SK-MEL-5 (cell line): Measurements from ENCODE around the gene SPP1. TPM values are rescaled to one million over a fixed set of nuclear protein-coding genes. Genes with fewer than 3 reads are reported as not detected.
A peak's percentile ranks its signal among the peaks of the same experiment; 100 is the strongest.
"Not testable (repeated sequence)": the region's sequence is repeated elsewhere in the genome, so short reads cannot be mapped to it uniquely, and the experiment has no call there.

Source experiments
- DNase-seq: peaks from one replicate; pipeline ENCODE4 v3.0.0-alpha.2; 2016; ENCODE audit warnings: low read depth, low spot score
- in situ Hi-C: cut with HindIII; loops from 2 replicates; pipeline ENCODE4 v1.10.0; 2016; ENCODE audit warnings: low sequenced_read_pairs, high pct_unique_total_duplicates, low pct_unique_long_range_greater_than_20kb
- total RNA-seq: library from RNA; depleted of rRNA; stranded (reverse); fragments of >200 nt; shearing (Covaris generic); gene quantifications from 2 replicates; pipeline ENCODE4 v1.2.3, GENCODE V29; 2014

SPP1 gene
- total RNA-seq, 1 experiment from 2014 or later: 1,422 TPM

DNA sequence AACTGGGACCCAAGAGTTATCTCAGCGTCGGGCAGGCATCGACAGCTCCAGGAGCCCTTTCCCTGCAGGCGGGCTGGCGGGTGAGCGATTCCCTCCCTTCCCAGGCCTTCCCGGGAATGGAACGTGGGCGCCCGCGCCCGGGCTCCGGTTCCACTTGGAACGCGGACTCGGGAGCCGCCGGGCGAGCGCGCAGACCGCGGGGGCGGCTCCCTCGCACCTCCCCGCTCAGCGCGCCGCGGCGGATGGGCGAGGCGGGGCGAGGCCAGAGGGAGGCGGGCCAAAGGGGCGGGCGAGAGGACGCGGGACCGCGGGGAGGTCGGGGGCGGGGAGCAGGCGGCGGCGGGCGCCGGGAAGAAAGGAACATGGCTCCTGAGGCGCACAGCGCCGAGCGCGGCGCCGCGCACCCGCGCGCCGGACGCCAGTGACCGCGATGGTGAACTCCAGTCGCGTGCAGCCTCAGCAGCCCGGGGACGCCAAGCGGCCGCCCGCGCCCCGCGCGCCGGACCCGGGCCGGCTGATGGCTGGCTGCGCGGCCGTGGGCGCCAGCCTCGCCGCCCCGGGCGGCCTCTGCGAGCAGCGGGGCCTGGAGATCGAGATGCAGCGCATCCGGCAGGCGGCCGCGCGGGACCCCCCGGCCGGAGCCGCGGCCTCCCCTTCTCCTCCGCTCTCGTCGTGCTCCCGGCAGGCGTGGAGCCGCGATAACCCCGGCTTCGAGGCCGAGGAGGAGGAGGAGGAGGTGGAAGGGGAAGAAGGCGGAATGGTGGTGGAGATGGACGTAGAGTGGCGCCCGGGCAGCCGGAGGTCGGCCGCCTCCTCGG, 32.0 kb downstream of the SPP1 start, which contains the start of gene PKD2:
Gene PKD2 (plus strand): TSS at position 332 of the 818 bp plus-strand sequence. CDS start 99 bp downstream, at position 431.
- in situ Hi-C loops: no loop called here
- peak; percentile 67 for DNase-seq

DNA sequence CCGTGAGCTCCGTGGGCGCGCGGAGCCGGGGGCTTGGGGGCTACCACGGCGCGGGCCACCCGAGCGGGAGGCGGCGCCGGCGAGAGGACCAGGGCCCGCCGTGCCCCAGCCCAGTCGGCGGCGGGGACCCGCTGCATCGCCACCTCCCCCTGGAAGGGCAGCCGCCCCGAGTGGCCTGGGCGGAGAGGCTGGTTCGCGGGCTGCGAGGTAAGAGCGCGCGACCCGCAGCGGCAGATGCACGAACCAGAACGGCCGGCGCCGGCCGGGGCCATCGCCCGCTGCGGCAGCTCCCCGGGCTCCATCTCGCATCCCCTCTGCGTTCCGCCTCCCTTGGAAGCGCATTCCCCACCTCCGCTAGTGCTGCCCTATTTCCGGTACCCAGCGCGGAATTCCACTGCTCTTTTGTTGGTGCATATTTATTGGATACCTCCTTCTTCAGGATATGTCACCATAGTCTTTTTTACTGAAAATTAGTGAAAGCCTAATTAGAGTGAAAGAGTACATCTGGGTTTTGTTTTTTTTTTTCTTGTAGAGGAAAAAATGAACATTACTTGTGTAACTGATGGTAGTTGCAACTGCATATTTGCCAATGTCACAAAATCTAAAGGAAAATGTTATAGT, 32.7 kb downstream of the SPP1 start:
- DNase-seq: peak; percentile 33
- in situ Hi-C loops: no loop called here

DNA sequence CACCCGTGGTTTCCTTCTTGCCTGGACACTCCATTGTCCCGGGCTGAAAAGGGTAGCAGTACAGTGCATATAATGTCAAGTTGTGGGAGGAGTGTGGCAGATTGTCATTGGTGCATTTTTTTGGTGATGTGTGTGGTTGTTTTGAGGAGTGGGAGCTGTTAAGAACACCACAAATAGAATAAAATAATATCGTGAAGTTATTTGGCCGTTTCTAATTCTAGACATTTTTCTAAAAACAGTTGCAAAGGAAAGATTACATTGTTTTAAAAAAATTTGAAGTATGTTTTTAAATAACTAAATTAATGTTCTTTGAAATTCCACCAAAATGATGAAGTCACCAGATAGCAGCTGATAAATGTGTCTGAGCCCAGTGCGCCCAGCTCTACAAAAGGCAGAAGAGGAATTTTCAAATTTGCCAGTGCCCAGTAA, 33.2 kb downstream of the SPP1 start:
- peak; percentile 28 for DNase-seq
- in situ Hi-C loops: no loop called here

DNA sequence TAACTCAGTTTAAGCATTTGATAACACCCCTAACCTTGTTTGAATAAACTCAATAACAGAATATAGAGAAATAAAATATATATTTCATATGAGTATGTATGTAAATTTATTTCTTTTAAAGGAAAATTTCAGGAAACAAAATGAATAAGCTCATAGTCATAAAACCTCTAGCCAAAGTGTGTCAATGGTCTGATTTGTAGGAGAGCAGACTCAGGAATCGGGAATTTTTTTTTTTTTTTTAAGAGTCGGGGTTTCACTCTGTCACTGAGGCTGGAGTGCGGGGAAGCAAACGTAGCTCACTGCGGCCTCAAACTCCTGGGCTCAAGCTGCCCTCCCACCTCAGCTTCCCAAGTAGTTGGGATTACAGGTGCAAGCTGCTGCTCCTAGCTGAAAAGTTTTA, 34.4 kb downstream of the SPP1 start:
- DNase-seq: no peak
- in situ Hi-C loops: no loop called here

DNA sequence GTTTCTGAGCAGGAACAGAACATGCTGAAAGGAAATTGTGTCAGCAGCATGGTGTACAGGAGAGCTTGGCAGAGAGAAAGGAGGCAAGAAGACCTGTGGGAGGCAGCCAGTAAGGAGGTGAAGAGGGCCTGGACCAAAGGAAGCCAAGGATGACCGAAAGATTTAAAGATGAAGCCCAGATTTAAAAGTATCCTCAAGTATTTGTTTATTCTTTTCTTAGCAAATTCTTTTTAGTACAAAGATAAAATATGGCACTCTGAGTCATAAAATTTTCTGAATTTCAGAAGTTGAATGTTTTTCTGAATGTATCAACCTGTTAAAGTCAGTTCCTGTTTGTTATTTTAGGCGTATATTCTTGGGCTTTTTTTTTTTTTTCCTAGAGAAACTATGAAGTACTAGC, 35.5 kb downstream of the SPP1 start:
- no peak for DNase-seq
- in situ Hi-C loops: no loop called here

DNA sequence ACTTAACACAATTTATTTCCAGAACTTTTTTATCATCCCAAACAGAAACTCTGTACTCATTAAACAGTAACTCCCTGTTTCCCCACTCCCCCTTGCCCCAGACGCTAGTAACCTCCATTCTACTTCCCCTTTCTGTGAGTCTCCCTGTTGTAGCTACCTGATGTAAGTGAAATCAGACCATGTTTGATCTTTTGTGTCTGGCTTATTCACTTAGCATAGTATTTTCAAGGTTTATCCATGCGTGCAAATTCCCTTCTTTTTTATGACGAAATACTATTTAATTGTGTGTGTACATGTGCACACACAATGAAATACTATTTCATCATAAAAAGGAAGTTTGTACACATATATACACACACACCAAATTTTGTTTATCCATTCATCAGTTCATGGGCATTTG, 37.1 kb downstream of the SPP1 start:
- DNase-seq: no peak
- in situ Hi-C loops: no loop called here

DNA sequence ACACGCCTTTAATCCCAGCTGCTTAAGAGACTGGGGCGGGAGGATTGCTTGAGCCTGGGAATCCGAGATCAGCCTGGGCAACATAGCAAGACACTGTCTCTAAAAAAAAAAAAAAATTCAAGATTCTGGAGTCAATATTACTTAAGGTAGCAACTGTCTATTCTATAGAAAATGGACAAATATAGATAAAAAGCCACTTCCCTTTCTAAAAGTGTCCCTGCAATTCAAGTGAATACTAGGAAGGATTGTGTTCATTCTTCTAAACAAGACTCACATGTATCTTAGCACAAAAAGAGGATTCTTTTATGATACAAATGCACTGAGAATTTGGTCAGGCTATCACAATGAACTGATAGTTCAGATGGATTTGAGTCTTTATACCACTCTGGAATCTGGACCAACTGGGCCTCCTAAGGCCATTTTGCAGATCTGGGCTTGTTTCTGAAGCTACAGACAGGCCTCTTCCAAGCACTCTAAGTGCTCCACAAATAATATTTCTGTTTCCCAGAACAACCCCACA, 38.9 kb downstream of the SPP1 start:
- peak; percentile 55 for DNase-seq
- in situ Hi-C loops: no loop called here

DNA sequence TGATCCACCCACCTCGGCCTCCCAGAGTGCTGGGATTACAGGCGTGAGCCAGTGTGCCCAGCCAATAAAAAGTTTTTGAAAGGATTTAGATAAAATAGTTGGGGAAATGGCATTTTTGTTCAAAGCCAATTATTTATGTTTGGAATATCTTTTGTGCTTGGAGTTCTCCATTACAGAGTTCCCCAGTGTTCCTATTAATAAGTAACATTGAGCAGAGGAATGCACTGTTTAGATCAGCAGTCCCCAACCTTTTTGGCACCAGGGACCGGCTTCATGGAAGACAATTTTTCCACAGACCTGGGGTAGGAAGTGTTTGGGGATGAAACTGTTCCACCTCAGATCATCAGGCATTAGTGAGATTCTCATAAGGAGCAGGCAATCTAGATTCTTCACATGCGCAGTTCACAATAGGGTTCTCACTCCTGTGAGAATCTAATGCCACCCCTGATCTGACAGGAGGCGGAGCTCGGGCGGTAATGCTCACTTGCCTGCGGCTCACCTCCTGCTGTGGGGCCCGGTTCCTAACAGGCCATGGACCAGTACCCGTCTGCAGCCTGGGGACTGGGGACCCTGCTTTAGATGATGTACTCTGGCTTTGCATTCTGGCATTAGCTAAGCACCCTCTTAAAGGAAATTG, 40.3 kb downstream of the SPP1 start:
- no peak for DNase-seq
- in situ Hi-C loops: no loop called here

DNA sequence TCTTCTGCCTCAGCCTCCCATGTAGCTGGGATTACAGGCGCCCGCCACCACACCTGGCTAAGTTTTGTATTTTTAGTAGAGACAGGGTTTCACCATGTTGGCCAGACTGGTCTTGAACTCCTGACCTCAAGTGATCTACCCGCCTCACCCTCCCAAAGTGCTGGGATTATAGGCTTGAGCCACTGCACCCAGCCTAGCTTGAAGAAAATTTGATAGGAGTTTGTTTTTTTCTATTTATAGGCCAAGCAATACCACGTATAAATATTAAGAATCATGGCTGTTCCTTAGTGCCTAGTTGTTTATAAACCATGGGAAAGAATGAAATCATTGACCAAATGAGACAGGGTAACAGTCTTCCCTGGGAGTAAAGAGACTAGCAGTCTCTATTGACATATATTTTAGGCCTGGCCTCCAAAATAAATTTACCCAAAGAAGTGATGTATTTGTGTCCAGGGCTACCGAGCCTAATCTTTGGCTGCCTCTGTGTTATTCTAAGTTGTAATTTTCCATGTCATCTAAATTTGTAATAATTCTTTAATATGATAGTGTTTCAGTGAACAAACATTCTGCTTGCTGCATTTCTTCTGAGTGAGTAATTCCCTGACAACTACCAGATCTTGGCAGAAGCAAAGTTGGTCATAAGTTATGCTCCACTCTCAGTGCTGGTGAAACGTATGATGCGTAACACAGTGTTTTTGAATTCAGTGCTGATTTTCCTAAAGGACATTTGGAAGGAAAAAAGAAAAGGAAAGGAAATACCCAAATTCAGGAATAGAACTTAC, 42.2 kb downstream of the SPP1 start:
- in situ Hi-C loops: no loop called here
- DNase-seq: no peak

DNA sequence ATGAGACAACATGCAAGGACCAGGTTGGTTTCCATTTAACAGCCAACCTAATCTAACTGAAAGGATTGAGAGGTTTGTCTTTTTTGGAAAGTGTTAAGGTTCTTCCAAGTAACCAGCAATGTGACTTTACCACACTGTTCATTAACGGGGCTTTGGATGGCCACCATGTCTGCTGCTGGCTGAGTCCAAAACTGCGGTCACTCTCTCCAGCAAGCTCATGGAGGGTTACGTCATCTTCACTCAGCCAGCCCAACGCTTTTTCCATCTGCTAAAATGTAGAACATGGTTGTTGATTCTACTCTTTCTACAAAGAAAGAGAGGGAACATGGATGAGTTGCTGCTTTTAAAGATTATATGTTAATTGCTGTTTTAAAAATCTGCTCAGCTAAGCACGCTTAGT, 43.0 kb downstream of the SPP1 start:
- in situ Hi-C loops: no loop called here
- no peak for DNase-seq

DNA sequence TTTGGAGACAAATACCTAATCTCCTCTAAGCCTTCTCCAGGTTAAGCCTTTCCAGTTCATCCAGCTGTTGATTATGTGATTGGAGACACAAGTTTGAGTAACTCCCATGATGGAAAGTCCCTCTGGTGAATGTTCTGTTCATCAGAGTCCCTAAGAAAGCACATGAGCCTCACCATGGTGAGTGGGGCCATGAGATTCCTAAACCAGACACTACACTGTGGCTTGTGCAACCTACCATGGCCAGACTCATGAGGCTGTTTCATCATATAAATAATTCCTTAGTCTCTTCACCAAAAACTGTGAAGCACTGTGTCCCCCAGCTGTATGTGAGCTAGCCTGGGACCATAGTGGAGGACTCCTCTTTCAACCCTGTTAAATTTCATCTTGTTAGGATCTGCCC, 46.3 kb downstream of the SPP1 start:
- in situ Hi-C loops: no loop called here
- no peak for DNase-seq

DNA sequence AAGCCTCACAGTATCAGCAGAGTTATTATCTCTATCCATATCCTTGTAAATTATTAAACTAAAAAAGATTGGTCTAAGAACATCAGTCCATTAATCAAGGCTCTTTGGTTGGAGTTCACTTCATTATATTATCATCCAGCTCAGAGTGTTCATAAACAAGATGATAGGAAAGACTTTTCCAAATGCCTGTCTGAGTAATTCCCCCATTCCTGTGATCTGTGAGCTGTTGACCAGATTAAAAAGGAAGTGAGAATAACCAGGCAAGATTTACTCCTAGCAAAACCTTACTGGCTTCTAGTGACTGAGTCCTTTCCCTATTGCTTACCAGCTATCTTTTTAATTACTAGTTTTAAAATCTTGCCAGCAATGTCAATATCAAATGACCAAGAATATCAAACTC, 46.8 kb downstream of the SPP1 start:
- no peak for DNase-seq
- in situ Hi-C loops: no loop called here

DNA sequence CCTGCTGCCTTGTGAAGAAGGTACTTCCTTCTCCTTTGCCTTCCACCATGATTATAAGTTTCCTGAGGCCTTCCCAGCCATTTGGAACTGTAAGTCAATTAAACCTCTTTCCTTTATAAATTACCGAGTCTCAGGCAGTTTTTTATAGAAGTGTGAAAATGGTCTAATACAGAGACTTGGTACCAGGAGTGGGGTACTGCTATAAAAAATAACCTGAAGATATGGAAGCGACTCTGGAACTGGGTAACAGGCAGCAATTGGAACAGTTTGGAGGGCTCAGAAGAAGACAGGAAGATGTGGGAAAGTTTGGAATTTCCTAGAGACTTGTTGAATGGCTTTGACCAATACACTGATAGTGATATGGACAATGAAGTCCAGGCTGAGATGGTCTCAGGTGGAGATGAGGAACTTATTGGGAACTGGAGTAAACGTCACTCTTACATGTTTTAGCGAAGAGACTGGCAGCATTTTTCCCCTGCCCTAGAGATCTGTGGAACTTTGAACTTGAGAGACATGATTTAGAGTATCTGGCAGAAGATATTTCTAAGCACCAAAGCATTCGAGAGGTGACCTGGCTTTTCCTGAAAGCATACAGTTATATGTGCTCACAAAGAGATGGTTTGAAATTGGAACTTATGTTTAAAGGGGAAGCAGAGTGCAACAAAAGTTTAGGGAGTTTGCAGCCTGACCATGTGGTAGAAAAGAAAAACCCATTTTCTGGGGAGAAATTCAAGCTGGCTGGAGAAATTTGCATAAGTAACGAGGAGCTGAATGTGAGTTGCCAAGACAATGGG, 50.6 kb downstream of the SPP1 start:
- not testable (repeated sequence) for DNase-seq
- in situ Hi-C loops: loop anchor here (25.0 kb wide), 1 partner anchor 486 kb away; the partner anchor contains the start of gene PYURF

DNA sequence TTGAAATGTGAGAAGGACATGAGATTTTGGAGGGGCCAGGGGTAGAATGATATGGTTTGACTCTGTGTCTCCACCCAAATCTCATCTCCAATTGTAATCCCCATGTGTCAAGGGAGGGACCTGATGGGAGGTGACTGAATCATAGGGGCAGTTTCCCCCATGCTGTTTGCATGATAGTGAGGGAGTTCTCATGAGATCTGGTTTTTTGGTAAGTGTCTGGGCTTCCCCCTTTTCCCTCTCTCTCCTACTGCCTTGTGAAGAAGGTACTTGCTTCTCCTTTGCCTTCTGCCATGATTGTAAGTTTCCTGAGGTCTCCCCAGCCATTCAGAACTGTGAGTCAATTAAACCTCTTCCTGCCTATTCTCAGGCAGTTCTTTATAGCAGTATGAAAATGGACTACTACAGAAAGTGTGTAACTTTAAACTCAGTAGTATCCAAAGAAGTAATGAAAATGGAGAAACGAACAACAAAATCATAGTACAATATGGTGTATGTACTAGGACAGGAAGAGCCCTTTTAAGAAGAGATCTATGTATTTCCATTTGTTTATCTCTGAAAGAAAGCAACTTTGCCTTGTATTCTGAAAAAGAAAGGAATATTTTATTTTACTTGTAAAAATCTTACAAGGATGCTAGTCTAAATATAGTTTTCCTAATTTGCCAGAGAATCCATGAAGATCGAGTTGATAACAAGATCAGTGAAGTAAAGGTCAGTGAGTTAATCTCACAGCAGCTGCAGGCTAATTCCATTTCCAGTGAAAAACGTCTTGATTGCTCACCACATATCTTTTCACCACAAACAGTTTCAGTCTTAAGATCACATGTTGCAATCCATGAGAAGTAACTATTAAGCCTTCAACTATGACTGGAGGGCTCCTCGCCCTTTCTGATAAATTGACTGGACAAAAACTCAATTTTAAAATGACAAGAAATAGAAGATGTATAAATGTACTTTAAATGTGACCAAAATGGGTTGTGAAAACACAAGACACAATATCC, 52.4 kb downstream of the SPP1 start:
- peak; percentile 91 for DNase-seq
- in situ Hi-C loops: loop anchor here (25.0 kb wide), 1 partner anchor 484 kb away; the partner anchor contains the start of gene PYURF

DNA sequence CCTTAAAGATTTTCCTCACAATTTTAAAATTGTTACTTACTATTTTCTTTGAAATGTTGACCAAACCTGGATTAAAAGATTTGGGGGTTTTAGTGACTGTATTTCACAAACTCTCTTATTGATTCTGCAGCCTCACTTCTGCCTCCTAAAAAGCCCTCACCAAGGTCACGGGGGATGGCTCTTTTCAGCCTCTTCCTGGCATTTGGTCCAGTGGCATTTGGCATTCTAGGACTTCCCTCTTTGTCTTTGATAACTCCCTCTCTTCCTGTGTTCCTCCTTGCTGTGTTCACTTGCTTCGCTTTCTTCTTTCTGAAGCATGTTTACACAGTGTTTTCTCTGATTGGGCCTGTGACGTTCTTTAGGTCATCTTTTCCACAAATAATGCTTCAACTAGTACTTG, 53.4 kb downstream of the SPP1 start:
- peak; percentile 38 for DNase-seq
- in situ Hi-C loops: loop anchor here (25.0 kb wide), 1 partner anchor 483 kb away; the partner anchor contains the start of gene PYURF

DNA sequence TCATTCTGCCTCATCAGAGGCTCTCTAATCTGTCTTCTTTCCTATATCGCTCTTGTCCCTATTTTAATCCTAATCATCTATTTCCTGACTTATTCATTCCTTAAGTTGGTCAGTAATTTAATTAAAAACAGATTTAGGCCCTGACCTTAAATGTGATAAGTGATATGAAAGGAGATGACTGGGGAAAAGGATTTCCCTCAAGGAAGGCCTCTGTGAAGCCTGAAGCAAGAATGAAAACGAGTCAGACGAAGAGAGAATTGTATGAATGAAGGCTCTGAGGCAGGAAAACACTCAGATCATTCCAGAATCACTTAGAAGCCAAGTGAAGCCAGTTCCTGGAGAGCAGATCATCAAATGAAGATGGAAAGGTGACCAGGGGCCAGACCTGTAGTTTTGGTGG, 54.0 kb downstream of the SPP1 start:
- in situ Hi-C loops: loop anchor here (25.0 kb wide), 1 partner anchor 483 kb away; the partner anchor contains the start of gene PYURF
- no peak for DNase-seq
